AG09309 (cell line): ENCODE results near the gene BCORL1.

Experiments
- DNase-seq: peaks from one replicate; pipeline ENCODE4 v3.0.0-alpha.2; 2010; ENCODE audit warnings: low read depth
- H3K4me3 ChIP-seq: 2 replicates; pipeline ENCODE4 v1.5.1; 2011; ENCODE audit warnings: mild to moderate bottlenecking, low read depth, low read length, moderate library complexity; ENCODE audit not compliant: control insufficient read depth
- TF ChIP-seq, protein P1 (sequence below): IDR thresholded peaks from 2 replicates; pipeline ENCODE4 v1.5.1; 2011; ENCODE audit warnings: mild to moderate bottlenecking, low read depth, low read length, inconsistent platforms; ENCODE audit not compliant: insufficient read depth, control insufficient read depth; ENCODE audit errors: missing control alignments

The BCORL1 gene

DNA sequence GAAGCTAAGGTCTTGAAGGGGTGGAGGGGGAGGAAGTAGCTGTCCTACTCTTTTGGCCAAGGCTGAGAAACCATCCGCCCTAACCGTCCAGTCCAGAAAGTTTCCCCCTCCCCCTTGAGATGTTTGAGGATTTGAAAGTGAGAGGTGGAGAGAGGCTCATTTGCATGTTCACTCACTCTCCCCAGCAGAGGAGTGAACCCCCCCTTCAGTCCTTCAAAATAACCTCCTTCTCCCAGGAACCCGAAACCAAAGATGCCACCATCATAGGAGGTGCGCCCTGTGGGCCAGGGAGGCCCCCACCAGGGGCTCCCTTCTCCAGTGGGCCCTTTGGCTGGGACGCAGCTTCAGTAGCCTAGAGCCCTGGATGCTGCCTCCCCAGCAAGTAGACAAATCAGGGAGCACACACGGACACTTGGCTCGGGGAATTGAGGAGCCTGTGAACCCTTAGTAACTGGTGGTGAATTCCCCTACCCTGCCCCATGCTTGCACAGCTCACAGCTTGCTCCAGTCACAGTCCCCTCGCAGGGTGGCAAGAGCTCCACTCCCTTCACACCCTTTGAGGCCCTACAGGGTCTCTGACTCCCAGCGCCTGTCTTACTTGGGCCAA is 102.3 kb downstream of the BCORL1 start:
- H3K4me3 ChIP-seq = no peak overlapping the region
- DNase-seq = no peak
- TF ChIP-seq, protein P1, sequence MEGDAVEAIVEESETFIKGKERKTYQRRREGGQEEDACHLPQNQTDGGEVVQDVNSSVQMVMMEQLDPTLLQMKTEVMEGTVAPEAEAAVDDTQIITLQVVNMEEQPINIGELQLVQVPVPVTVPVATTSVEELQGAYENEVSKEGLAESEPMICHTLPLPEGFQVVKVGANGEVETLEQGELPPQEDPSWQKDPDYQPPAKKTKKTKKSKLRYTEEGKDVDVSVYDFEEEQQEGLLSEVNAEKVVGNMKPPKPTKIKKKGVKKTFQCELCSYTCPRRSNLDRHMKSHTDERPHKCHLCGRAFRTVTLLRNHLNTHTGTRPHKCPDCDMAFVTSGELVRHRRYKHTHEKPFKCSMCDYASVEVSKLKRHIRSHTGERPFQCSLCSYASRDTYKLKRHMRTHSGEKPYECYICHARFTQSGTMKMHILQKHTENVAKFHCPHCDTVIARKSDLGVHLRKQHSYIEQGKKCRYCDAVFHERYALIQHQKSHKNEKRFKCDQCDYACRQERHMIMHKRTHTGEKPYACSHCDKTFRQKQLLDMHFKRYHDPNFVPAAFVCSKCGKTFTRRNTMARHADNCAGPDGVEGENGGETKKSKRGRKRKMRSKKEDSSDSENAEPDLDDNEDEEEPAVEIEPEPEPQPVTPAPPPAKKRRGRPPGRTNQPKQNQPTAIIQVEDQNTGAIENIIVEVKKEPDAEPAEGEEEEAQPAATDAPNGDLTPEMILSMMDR = no peak

GRCh38 chrX:130085551-130086446 is 103.4 kb downstream of the BCORL1 start:
- TF ChIP-seq, protein P1 = no peak
- DNase-seq = no peak
- H3K4me3 ChIP-seq = no peak overlapping the region

GRCh38 chrX:130086447-130087206 is 104.2 kb downstream of the BCORL1 start:
- TF ChIP-seq, protein P1 = no peak
- H3K4me3 ChIP-seq = no peak overlapping the region
- DNase-seq = no peak

DNA sequence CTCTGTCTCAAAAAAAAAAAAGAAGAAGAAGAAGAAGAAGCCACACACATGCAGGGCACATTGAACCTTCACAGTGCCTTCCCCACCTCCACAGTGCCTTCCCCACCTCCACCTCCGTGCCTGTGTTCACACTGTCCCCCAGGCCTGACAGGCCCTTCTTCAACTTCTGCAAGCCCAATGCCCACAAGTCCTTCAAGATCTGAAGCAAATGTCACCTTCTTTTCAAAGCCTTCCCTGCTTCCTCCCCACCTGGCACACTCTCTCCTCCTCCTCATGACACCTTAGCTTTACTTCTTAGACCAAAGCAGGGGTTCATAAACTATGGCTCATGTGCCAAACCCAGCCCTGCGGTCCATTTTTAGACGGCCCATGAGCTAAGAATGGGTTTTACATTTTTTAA is 107.9 kb downstream of the BCORL1 start:
- DNase-seq = no peak
- H3K4me3 ChIP-seq = no peak overlapping the region
- TF ChIP-seq, protein P1 = no peak

DNA sequence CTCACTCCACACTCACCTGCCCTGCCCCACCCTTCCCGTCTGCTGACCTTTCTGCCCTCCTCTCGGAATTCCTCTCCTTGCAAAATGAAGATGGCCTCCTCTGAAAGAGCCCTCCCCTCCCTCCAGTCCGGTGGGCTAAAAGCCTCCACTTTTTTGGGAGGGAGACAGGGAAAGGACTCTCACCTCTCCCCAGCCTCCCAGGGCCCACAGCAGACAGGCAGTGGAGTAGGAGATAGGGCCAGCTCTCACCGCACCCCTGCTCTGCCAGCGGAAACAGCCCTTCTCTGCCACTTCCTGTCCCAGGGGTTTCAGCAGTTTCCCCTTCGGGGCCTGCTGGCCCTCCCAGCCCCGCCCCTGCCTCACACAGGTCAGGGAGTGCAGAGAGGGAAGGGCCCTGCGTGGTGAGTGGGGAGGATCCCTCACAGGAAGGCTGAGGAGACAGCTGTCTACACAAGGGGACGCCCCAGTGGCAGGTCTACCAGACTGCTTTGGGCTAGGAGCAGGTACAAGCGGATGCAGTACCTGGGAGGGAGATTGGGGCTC is 109.6 kb downstream of the BCORL1 start:
- TF ChIP-seq, protein P1 = no peak
- no peak overlapping the region for H3K4me3 ChIP-seq
- no peak for DNase-seq

GRCh38 chrX:130093271-130093670 is 110.8 kb downstream of the BCORL1 start:
- no peak overlapping the region for H3K4me3 ChIP-seq
- TF ChIP-seq, protein P1 = no peak
- DNase-seq = no peak
